GM23248 (cell line): Measurements from ENCODE around the gene KATNIP. TPM values are rescaled to one million over a fixed set of nuclear protein-coding genes. Genes with fewer than 3 reads are reported as not detected.

ENCODE experiments used
- DNase-seq: peaks from one replicate; pipeline ENCODE4 v3.0.0-alpha.2; 2015
- H2AFZ ChIP-seq: fragments of 200-600 bp; sonication (generic); 2 replicates; pipeline ENCODE4 v1.6.1; 2016; ENCODE audit warnings: antibody characterized with exemption
- H3F3A ChIP-seq: fragments of 200-600 bp; sonication (generic); 2 replicates; pipeline ENCODE4 v1.6.1; 2016; ENCODE audit warnings: mild to moderate bottlenecking, antibody characterized with exemption, mixed run types; ENCODE audit not compliant: insufficient read depth
- H3K27ac ChIP-seq: fragments of 200-600 bp; sonication (generic); 2 replicates; pipeline ENCODE4 v1.5.1; 2016; ENCODE audit warnings: mild to moderate bottlenecking
- H3K27me3 ChIP-seq: fragments of 200-600 bp; sonication (generic); replicated peaks from 2 replicates; pipeline ENCODE4 v1.6.1; 2016; ENCODE audit warnings: mild to moderate bottlenecking; ENCODE audit not compliant: insufficient read depth
- H3K36me3 ChIP-seq: fragments of 200-600 bp; sonication (generic); 2 replicates; pipeline ENCODE4 v1.6.1; 2016; ENCODE audit warnings: low read depth, mild to moderate bottlenecking
- H3K4me1 ChIP-seq: fragments of 200-600 bp; sonication (generic); 2 replicates; pipeline ENCODE4 v1.6.1; 2016; ENCODE audit warnings: mild to moderate bottlenecking; ENCODE audit not compliant: insufficient read depth
- H3K4me2 ChIP-seq: fragments of 200-600 bp; sonication (generic); one replicate; pipeline ENCODE4 v1.6.1; 2016; ENCODE audit warnings: mild to moderate bottlenecking; ENCODE audit not compliant: unreplicated experiment
- H3K4me3 ChIP-seq: fragments of 200-600 bp; sonication (generic); 2 replicates; pipeline ENCODE4 v1.5.1; 2016; ENCODE audit warnings: mild to moderate bottlenecking
- H3K79me2 ChIP-seq: fragments of 200-600 bp; sonication (generic); 2 replicates; pipeline ENCODE4 v1.6.1; 2016; ENCODE audit warnings: mild to moderate bottlenecking; ENCODE audit not compliant: insufficient read depth
- H3K9ac ChIP-seq: fragments of 200-600 bp; sonication (generic); 2 replicates; pipeline ENCODE4 v1.6.1; 2016; ENCODE audit warnings: mild to moderate bottlenecking
- H3K9me2 ChIP-seq: fragments of 200-600 bp; sonication (generic); 2 replicates; pipeline ENCODE4 v1.6.1; 2016; ENCODE audit warnings: mixed run types, mild to moderate bottlenecking, moderate library complexity; ENCODE audit not compliant: insufficient read depth
- H3K9me3 ChIP-seq: fragments of 200-600 bp; sonication (generic); one replicate; pipeline ENCODE4 v1.6.1; 2017; ENCODE audit warnings: low read depth
- H4K20me1 ChIP-seq: fragments of 200-600 bp; sonication (generic); 2 replicates; pipeline ENCODE4 v1.6.0; 2016; ENCODE audit not compliant: insufficient read depth
- EZH2 ChIP-seq: fragments of 200-600 bp; sonication (generic); IDR thresholded peaks from 2 replicates; pipeline ENCODE4 v1.6.1; 2018; ENCODE audit warnings: antibody characterized with exemption, mild to moderate bottlenecking; ENCODE audit not compliant: insufficient read depth, poor library complexity, severe bottlenecking
- EZH2phosphoT487 ChIP-seq: fragments of 200-600 bp; sonication (generic); IDR thresholded peaks from 2 replicates; pipeline ENCODE4 v1.6.1; 2018; ENCODE audit warnings: antibody characterized with exemption, moderate library complexity, mild to moderate bottlenecking, low read depth; ENCODE audit not compliant: insufficient read depth
- WGBS, 2 experiments: methylation state at CpG; one replicate each; pipeline ENCODE4 v1.1.6; 2015 to 2017; ENCODE audit warnings: low lambda C conversion rate in 2 of 2, low coverage in 1 of 2; ENCODE audit errors: missing lambda C conversion rate in 2 of 2; 5-methylcytosine and 5-hydroxymethylcytosine counted together
- in situ Hi-C: fragments of 300-500 bp; cut with MboI; formaldehyde crosslinking; loops from 2 replicates; pipeline ENCODE4 v1.15.0; 2020
- polyA plus RNA-seq: library from polyadenylated mRNA; unstranded; fragments of >200 nt; fragmentation: Nextera tagmentation; extraction: Ambion mirVana; gene quantifications from 2 replicates; pipeline ENCODE4 v1.2.1, GENCODE V29; 2016
- total RNA-seq: library from RNA; depleted of rRNA; stranded (reverse); fragments of >200 nt; shearing (Covaris generic); gene quantifications from 2 replicates; pipeline ENCODE4 v1.2.3, GENCODE V29; 2014

The KATNIP gene
- total and polyA plus RNA-seq, 2 experiments from 2014 or later = 6.9 to 8.5 TPM

GRCh38 chr16:27576729-27577128, 26.8 kb downstream of the KATNIP start:
- TF ChIP-seq EZH2 = no peak
- no peak for TF ChIP-seq EZH2phosphoT487
- no peaks in the 10 kb centered on the region for H3K27me3 ChIP-seq
- no peaks in the 10 kb centered on the region for H3K9me3 ChIP-seq
- H3K4me1 ChIP-seq = peaks cover 25% of the 10 kb centered on the region
- no peak overlapping the region for H3K4me2 ChIP-seq
- H3K27ac ChIP-seq = no peak overlapping the region
- H4K20me1 ChIP-seq = no peaks in the 10 kb centered on the region
- DNase-seq = no peak
- H3K9me2 ChIP-seq = no peaks in the 10 kb centered on the region
- H3F3A ChIP-seq = peaks cover 19% of the 10 kb centered on the region
- H3K4me3 ChIP-seq = no peak overlapping the region
- 76 to 78% methylated on average over 5 of the region's 5 CpGs for WGBS, 2 experiments
- H3K36me3 ChIP-seq = no peaks in the 10 kb centered on the region
- H3K79me2 ChIP-seq = 0 out of 2 replicates have a peak, but pooled peaks cover 8% of the 10 kb centered on the region
- in situ Hi-C loops = no loop called here
- no peak overlapping the region for H3K9ac ChIP-seq
- no peak overlapping the region for H2AFZ ChIP-seq

DNA sequence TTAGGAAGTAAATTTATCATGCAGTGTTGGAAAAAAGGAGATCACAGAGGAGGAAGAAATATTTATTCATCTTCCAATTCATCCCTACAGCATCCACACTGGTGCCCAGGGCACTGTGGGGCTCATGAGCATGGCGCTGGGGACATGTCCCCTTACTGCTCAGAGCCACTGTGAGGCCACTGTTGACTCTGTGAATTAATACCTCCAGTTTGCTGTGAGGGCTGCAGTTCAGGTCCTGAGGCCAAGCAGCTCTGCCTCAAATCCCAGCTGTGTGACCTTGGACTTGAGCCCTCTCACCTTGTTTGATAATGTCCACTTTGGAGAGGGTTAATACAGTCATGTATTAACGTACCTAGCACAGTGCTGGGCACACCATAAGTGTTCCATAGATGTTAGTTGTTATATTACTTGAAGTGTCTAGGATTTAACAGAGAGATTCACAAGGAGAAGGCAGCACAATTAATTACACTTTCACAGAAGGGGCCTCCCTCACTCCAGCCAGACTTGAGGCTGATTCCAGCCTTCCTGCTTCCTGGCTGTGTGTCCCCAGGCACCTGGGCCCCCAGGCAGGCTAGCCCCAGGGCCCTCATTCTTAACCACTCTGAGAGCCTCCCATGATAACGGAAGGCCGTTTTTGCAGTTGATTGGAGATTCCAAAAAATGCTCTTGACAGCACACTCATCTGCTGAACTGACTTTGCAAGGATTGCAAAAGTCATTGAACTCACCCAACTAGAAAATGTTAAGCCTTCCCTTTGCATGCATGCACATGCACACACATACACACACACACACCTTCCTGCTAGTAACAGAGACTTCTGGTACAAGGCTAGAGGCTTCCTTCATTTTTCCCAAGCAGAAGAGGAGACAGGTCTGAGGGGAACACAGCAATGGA, 29.4 kb downstream of the KATNIP start:
- H3K9me3 ChIP-seq = no peaks in the 10 kb centered on the region
- no peaks in the 10 kb centered on the region for H4K20me1 ChIP-seq
- peak overlapping the region; percentile 33 for H3K27ac ChIP-seq
- 77 to 78% methylated on average over 4 of the region's 4 CpGs for WGBS, 2 experiments
- H3K36me3 ChIP-seq = 0 out of 2 replicates have a peak, but pooled peaks cover 5% of the 10 kb centered on the region
- H3K9ac ChIP-seq = no peak overlapping the region; the same call in 1 of the 2 replicates
- H3K27me3 ChIP-seq = no peaks in the 10 kb centered on the region
- DNase-seq = peak; percentile 6
- peaks cover 14% of the 10 kb centered on the region for H3K4me1 ChIP-seq
- H3K4me2 ChIP-seq = peak overlapping the region; percentile 13
- no peaks in the 10 kb centered on the region for H3K79me2 ChIP-seq
- no peak overlapping the region for H3K4me3 ChIP-seq
- no peak overlapping the region for H2AFZ ChIP-seq
- in situ Hi-C loops = no loop called here
- no peaks in the 10 kb centered on the region for H3K9me2 ChIP-seq
- peaks cover 19% of the 10 kb centered on the region for H3F3A ChIP-seq
- TF ChIP-seq EZH2 (no peak), EZH2phosphoT487 (no peak)

- WGBS, 2 experiments = 51 to 60% methylated on average over 2 of the region's 2 CpGs
- in situ Hi-C loops = no loop called here
These were observed 32.9 kb downstream of the KATNIP start for GRCh38 chr16:27582883-27583282.

GRCh38 chr16:27583634-27584033, 33.7 kb downstream of the KATNIP start:
- Histone ChIP-seq H3K4me3 (no peak overlapping the region), H3K27me3 (no peaks in the 10 kb centered on the region), H3K9me3 (no peaks in the 10 kb centered on the region), H3K9me2 (no peaks in the 10 kb centered on the region), H4K20me1 (no peaks in the 10 kb centered on the region), H3K79me2 (no peaks in the 10 kb centered on the region), H3F3A (peaks cover 11% of the 10 kb centered on the region; the same call in 1 of the 2 replicates), H3K9ac (no peak overlapping the region), H2AFZ (no peak overlapping the region), H3K4me2 (no peak overlapping the region), H3K27ac (no peak overlapping the region), H3K36me3 (0 out of 2 replicates have a peak, but pooled peaks cover 5% of the 10 kb centered on the region), H3K4me1 (peaks cover 10% of the 10 kb centered on the region)
- WGBS, 2 experiments = 92 to 100% methylated on average over 1 of the region's 1 CpG
- no peak for DNase-seq
- no peak for TF ChIP-seq EZH2phosphoT487
- TF ChIP-seq EZH2 = no peak
- in situ Hi-C loops = no loop called here

More at GRCh38 chr16:27582883-27583282, 32.9 kb downstream of the KATNIP start:
- Histone ChIP-seq H3K4me1 (peaks cover 14% of the 10 kb centered on the region), H2AFZ (no peak overlapping the region), H3K4me2 (no peak overlapping the region), H4K20me1 (no peaks in the 10 kb centered on the region), H3K27me3 (no peaks in the 10 kb centered on the region), H3K9ac (no peak overlapping the region), H3F3A (peaks cover 17% of the 10 kb centered on the region), H3K4me3 (no peak overlapping the region), H3K27ac (no peak overlapping the region), H3K36me3 (0 out of 2 replicates have a peak, but pooled peaks cover 5% of the 10 kb centered on the region), H3K9me3 (no peaks in the 10 kb centered on the region), H3K79me2 (no peaks in the 10 kb centered on the region), H3K9me2 (no peaks in the 10 kb centered on the region)
- TF ChIP-seq EZH2phosphoT487 (no peak), EZH2 (no peak)
- DNase-seq = no peak
